ENCODE measurements around the gene DYNLRB1. TPM values are rescaled to one million over a fixed set of nuclear protein-coding genes. Genes with fewer than 3 reads are reported as not detected.

The DYNLRB1 gene
- total RNA-seq, 5 donors from 2014 or later (not counting 1 experiment from before 2014, with no cell fraction given), result 49.6 to 83.6 (median 73.8) TPM

DNA sequence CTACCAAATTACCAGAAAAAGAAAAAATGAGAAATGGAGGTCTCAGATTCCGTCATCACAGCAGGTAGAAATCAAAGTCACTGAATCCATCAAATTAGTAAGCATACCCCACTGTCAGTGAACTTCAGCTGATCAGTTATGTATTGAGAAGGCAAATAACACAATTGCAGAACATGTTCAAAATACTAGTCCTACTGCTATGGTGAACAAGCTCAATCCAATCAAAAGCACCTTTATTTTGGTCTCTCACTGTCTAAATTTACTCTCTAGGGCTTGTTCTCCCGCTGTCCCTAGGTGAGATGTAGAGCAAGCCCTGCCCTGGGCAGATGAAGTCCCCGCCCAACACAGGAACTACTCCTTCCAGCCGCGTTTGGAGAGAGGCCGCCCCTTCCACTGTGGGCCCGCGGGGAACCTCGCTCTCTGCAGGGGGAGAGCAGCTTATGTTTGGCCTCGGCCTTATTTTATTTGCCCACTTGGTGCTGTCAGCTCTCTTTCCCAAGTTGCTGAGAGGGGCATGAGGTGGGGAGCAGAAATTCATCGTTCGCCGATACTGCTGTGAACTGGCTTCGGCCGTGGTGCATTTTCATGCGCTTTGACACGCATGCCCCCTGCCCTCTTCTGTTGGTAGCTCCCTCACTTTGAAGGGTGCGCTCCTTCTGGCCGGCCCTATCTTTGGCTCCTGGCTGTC, 28.0 kb downstream of the DYNLRB1 start:
- peak overlapping the region in 1 of 2 donors; percentile 7 for H3K27ac Mint-ChIP-seq
- Histone ChIP-seq H3K9me3 (no peaks in the 10 kb centered on the region), H3K4me1 (ENCODE audit: control insufficient read depth in 1 of 2, extremely low read depth in 1 of 2, insufficient read depth in 2 of 2, low read length in 2 of 2) (peaks cover 0 to 39% of the 10 kb centered on the region in 2 experiments), H3K27ac (ENCODE audit: low read length) (no peak overlapping the region), H3K36me3 (ENCODE audit: control insufficient read depth in 2 of 2, extremely low read depth in 1 of 2, insufficient read depth in 1 of 2, low read length in 1 of 2) (peaks cover 7 to 27% of the 10 kb centered on the region in 2 donors), H3K27me3 (replicated peaks in 1 of 2; ENCODE audit: control insufficient read depth in 2 of 2, extremely low read depth in 1 of 2, insufficient read depth in 2 of 2, low read length in 1 of 2) (peaks cover 0 to 3% of the 10 kb centered on the region in 2 experiments), H3K4me3 (ENCODE audit: control insufficient read depth in 1 of 2, extremely low read depth in 1 of 2, low read length in 1 of 2) (peak overlapping the region; percentile 23 to 68)
- no peaks in the 10 kb centered on the region for H3K27me3 Mint-ChIP-seq
- H3K4me3 Mint-ChIP-seq, result peak overlapping the region; percentile 54 to 66 (median 54)
- H3K4me1 Mint-ChIP-seq, result peaks cover 28 to 44% (median 30%) of the 10 kb centered on the region in 3 donors
- CTCF ChIA-PET, result interaction anchor here (0.5 to 1.2 kb wide), 6 partner anchors 13 to 531 kb away, joined by 3 to 4 read pairs (median 4); partner anchors contain the start of gene DYNLRB1 (in 1 of the 2)
- peaks cover 17% of the 10 kb centered on the region for H3K36me3 Mint-ChIP-seq
- POLR2A ChIA-PET, result interaction anchor here (0.5 to 0.6 kb wide), 3 partner anchors 11 to 260 kb away, joined by 3 to 5 read pairs (median 3); no protein-coding TSS in a partner anchor
- DNase-seq (peak in 5 of 35 experiments; percentile 8 to 24 (median 21)), ATAC-seq (replicated peaks in 1 of 4) (peak; percentile 70 to 82 (median 78))
- WGBS (ENCODE audit: insufficient coverage), result 31% methylated on average over 14 of the region's 19 CpGs
- no peaks in the 10 kb centered on the region for H3K9me3 Mint-ChIP-seq

DNA sequence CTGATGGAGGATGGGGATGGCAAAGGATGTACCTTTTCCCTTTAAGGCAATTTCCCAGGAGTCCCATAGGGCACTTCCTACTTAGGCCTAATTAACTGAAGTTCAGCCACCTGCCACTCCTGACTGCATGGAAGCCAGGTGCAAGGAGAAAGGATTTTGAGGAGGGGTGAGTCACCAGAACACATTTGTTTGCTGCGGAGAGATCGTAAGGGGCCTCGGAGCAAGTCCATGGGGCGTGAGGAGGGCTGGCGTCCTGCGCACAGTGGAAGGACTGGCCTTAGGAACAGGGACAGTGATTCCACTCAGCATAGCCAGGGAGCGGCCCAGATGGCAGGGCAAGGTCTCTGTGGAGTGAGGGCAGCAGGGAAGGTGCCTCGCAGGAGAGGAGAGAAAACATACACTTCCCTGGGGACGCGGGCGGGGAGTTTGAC, 30.5 kb downstream of the DYNLRB1 start:
- no peaks in the 10 kb centered on the region for H3K9me3 Mint-ChIP-seq
- H3K4me1 ChIP-seq (ENCODE audit: control insufficient read depth in 1 of 2, extremely low read depth in 1 of 2, insufficient read depth in 2 of 2, low read length in 2 of 2), result peaks cover 0 to 21% of the 10 kb centered on the region in 2 experiments
- no peak overlapping the region for H3K4me3 Mint-ChIP-seq
- ChIA-PET POLR2A (no interaction called here), CTCF (no interaction called here)
- peaks cover 13 to 25% (median 16%) of the 10 kb centered on the region in 3 donors for H3K4me1 Mint-ChIP-seq
- ATAC-seq (replicated peaks in 1 of 4) (no peak), DNase-seq (no peak)
- no peaks in the 10 kb centered on the region for H3K27me3 Mint-ChIP-seq
- no peak overlapping the region for H3K27ac Mint-ChIP-seq
- H3K4me3 ChIP-seq (ENCODE audit: control insufficient read depth in 1 of 2, extremely low read depth in 1 of 2, low read length in 1 of 2), result no peak overlapping the region
- peaks cover 0 to 7% of the 10 kb centered on the region in 2 donors for H3K36me3 ChIP-seq (ENCODE audit: control insufficient read depth in 2 of 2, extremely low read depth in 1 of 2, insufficient read depth in 1 of 2, low read length in 1 of 2)
- H3K27me3 ChIP-seq (replicated peaks in 1 of 2; ENCODE audit: control insufficient read depth in 2 of 2, extremely low read depth in 1 of 2, insufficient read depth in 2 of 2, low read length in 1 of 2), result peaks cover 0 to 3% of the 10 kb centered on the region in 2 experiments
- H3K36me3 Mint-ChIP-seq, result no peaks in the 10 kb centered on the region
- H3K9me3 ChIP-seq, result no peaks in the 10 kb centered on the region
- WGBS (ENCODE audit: insufficient coverage), result 92% methylated on average over 10 of the region's 11 CpGs
- no peak overlapping the region for H3K27ac ChIP-seq (ENCODE audit: low read length)

GRCh38 chr20:34547844-34548613, 31.8 kb downstream of the DYNLRB1 start:
- peaks cover 13 to 16% (median 13%) of the 10 kb centered on the region in 3 donors for H3K4me1 Mint-ChIP-seq
- H3K9me3 Mint-ChIP-seq, result no peaks in the 10 kb centered on the region
- ATAC-seq (replicated peaks in 1 of 4) (no peak), DNase-seq (no peak)
- ChIA-PET CTCF (no interaction called here), POLR2A (no interaction called here)
- H3K27ac ChIP-seq (ENCODE audit: low read length), result no peak overlapping the region
- no peak overlapping the region for H3K27ac Mint-ChIP-seq
- no peaks in the 10 kb centered on the region for H3K27me3 Mint-ChIP-seq
- peaks cover 0 to 11% of the 10 kb centered on the region in 2 experiments for H3K4me1 ChIP-seq (ENCODE audit: control insufficient read depth in 1 of 2, extremely low read depth in 1 of 2, insufficient read depth in 2 of 2, low read length in 2 of 2)
- no peaks in the 10 kb centered on the region for H3K36me3 Mint-ChIP-seq
- no peak overlapping the region for H3K4me3 ChIP-seq (ENCODE audit: control insufficient read depth in 1 of 2, extremely low read depth in 1 of 2, low read length in 1 of 2)
- 88% methylated on average over 18 of the region's 22 CpGs for WGBS (ENCODE audit: insufficient coverage)
- H3K4me3 Mint-ChIP-seq, result no peak overlapping the region
- peaks cover 0 to 3% of the 10 kb centered on the region in 2 experiments for H3K27me3 ChIP-seq (replicated peaks in 1 of 2; ENCODE audit: control insufficient read depth in 2 of 2, extremely low read depth in 1 of 2, insufficient read depth in 2 of 2, low read length in 1 of 2)
- no peaks in the 10 kb centered on the region for H3K36me3 ChIP-seq (ENCODE audit: control insufficient read depth in 2 of 2, extremely low read depth in 1 of 2, insufficient read depth in 1 of 2, low read length in 1 of 2)
- H3K9me3 ChIP-seq, result no peaks in the 10 kb centered on the region

DNA sequence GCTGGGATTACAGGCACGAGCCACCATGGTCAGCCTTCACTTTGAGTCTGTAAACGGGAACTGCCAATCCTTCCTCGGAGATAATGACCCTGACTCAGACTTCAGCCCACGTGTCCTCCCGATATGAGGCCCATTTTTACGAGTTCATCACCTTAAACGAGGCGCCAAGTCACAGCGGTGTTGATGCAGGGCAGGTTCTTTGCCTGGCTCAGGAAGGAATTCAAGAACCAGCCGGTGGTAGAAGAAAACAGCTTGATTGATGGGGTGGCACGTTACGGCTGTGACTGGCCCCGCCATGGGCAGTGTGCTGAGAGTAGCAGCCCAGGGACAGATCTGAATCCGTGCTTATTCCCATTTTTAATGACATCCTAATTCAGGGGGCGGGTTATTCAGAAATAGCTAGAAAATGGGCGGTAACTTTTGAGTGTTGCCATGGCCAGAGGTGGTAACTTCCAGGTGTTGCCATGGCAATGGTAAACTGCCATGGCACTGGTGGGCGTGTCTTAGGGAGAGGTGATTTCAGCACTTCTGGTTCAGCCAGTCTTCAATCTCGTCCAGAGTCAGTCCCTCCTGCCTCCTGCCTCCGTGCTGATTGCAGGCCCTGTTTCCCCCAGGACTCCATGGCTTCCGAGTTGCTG, 33.2 kb downstream of the DYNLRB1 start:
- Mint-ChIP-seq H3K27ac (no peak overlapping the region), H3K36me3 (no peaks in the 10 kb centered on the region), H3K4me3 (no peak overlapping the region), H3K4me1 (peaks cover 4 to 5% (median 5%) of the 10 kb centered on the region in 3 donors), H3K9me3 (no peaks in the 10 kb centered on the region), H3K27me3 (no peaks in the 10 kb centered on the region)
- peaks cover 0 to 5% of the 10 kb centered on the region in 2 experiments for H3K4me1 ChIP-seq (ENCODE audit: control insufficient read depth in 1 of 2, extremely low read depth in 1 of 2, insufficient read depth in 2 of 2, low read length in 2 of 2)
- CTCF ChIA-PET, result no interaction called here
- no peak overlapping the region for H3K4me3 ChIP-seq (ENCODE audit: control insufficient read depth in 1 of 2, extremely low read depth in 1 of 2, low read length in 1 of 2)
- H3K27ac ChIP-seq (ENCODE audit: low read length), result no peak overlapping the region
- DNase-seq (peak in 1 of 35 experiments; percentile 20), ATAC-seq (replicated peaks in 1 of 4) (no peak)
- H3K27me3 ChIP-seq (replicated peaks in 1 of 2; ENCODE audit: control insufficient read depth in 2 of 2, extremely low read depth in 1 of 2, insufficient read depth in 2 of 2, low read length in 1 of 2), result peaks cover 0 to 3% of the 10 kb centered on the region in 2 experiments
- no peaks in the 10 kb centered on the region for H3K9me3 ChIP-seq
- WGBS (ENCODE audit: insufficient coverage), result 74% methylated on average over 16 of the region's 20 CpGs
- POLR2A ChIA-PET, result no interaction called here
- H3K36me3 ChIP-seq (ENCODE audit: control insufficient read depth in 2 of 2, extremely low read depth in 1 of 2, insufficient read depth in 1 of 2, low read length in 1 of 2), result no peaks in the 10 kb centered on the region

- no peaks in the 10 kb centered on the region for H3K9me3 Mint-ChIP-seq
- no peak for DNase-seq
- H3K4me1 Mint-ChIP-seq, result no peaks in the 10 kb centered on the region
- H3K36me3 ChIP-seq (ENCODE audit: control insufficient read depth in 2 of 2, extremely low read depth in 1 of 2, insufficient read depth in 1 of 2, low read length in 1 of 2), result no peaks in the 10 kb centered on the region
- no peak overlapping the region for H3K27ac ChIP-seq (ENCODE audit: low read length)
- H3K36me3 Mint-ChIP-seq, result no peaks in the 10 kb centered on the region
- POLR2A ChIA-PET, result no interaction called here
- H3K27ac Mint-ChIP-seq, result no peak overlapping the region
- H3K4me3 Mint-ChIP-seq, result no peak overlapping the region
- CTCF ChIA-PET, result no interaction called here
- no peak for ATAC-seq (replicated peaks in 1 of 4)
- no peak overlapping the region for H3K4me3 ChIP-seq (ENCODE audit: control insufficient read depth in 1 of 2, extremely low read depth in 1 of 2, low read length in 1 of 2)
- no peaks in the 10 kb centered on the region for H3K4me1 ChIP-seq (ENCODE audit: control insufficient read depth in 1 of 2, extremely low read depth in 1 of 2, insufficient read depth in 2 of 2, low read length in 2 of 2)
- no peaks in the 10 kb centered on the region for H3K27me3 Mint-ChIP-seq
- H3K27me3 ChIP-seq (replicated peaks in 1 of 2; ENCODE audit: control insufficient read depth in 2 of 2, extremely low read depth in 1 of 2, insufficient read depth in 2 of 2, low read length in 1 of 2), result peaks cover 0 to 3% of the 10 kb centered on the region in 2 experiments
- H3K9me3 ChIP-seq, result no peaks in the 10 kb centered on the region
- WGBS (ENCODE audit: insufficient coverage), result 93% methylated on average over 9 of the region's 13 CpGs
Observed at GRCh38 chr20:34549929-34550305, 33.7 kb downstream of the DYNLRB1 start.

DNA sequence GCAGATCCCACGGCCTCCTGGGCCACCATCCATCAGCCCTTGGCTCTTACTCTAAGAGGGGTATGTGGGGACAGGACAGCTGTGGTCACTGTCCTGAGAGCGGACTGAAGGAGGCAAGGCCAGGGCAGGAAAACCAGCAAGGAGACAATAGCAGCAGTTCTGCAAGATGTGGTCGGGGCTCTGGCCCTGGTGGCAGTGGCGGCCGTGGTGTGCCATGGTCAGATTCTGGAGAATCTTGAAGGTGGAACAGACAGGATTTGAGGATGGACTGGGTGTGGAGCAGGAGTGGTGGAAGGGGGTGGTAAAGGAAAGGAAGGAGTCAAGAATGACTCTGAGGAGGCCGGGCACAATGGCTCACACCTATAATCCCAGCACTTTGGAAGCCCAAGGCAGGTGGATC, 36.3 kb downstream of the DYNLRB1 start:
- H3K36me3 Mint-ChIP-seq, result no peaks in the 10 kb centered on the region
- ChIA-PET CTCF (no interaction called here), POLR2A (no interaction called here)
- H3K4me3 Mint-ChIP-seq, result no peak overlapping the region
- Histone ChIP-seq H3K4me1 (ENCODE audit: control insufficient read depth in 1 of 2, extremely low read depth in 1 of 2, insufficient read depth in 2 of 2, low read length in 2 of 2) (peaks cover 0 to 2% of the 10 kb centered on the region in 2 experiments), H3K9me3 (no peaks in the 10 kb centered on the region), H3K27ac (ENCODE audit: low read length) (no peak overlapping the region), H3K27me3 (replicated peaks in 1 of 2; ENCODE audit: control insufficient read depth in 2 of 2, extremely low read depth in 1 of 2, insufficient read depth in 2 of 2, low read length in 1 of 2) (peaks cover 0 to 3% of the 10 kb centered on the region in 2 experiments), H3K36me3 (ENCODE audit: control insufficient read depth in 2 of 2, extremely low read depth in 1 of 2, insufficient read depth in 1 of 2, low read length in 1 of 2) (no peaks in the 10 kb centered on the region), H3K4me3 (ENCODE audit: control insufficient read depth in 1 of 2, extremely low read depth in 1 of 2, low read length in 1 of 2) (no peak overlapping the region)
- peaks cover 4 to 7% (median 7%) of the 10 kb centered on the region in 3 donors for H3K4me1 Mint-ChIP-seq
- ATAC-seq (replicated peaks in 1 of 4) (no peak), DNase-seq (no peak)
- WGBS (ENCODE audit: insufficient coverage), result 93% methylated on average over 4 of the region's 6 CpGs
- no peak overlapping the region for H3K27ac Mint-ChIP-seq
- no peaks in the 10 kb centered on the region for H3K9me3 Mint-ChIP-seq
- no peaks in the 10 kb centered on the region for H3K27me3 Mint-ChIP-seq
